NAMALWA (cell line): ENCODE data around the gene ITM2C.

Experiments
- DNase-seq: peaks from one replicate; pipeline ENCODE4 v3.0.0-alpha.2; 2015; ENCODE audit warnings: low spot score

Gene ITM2C

DNA sequence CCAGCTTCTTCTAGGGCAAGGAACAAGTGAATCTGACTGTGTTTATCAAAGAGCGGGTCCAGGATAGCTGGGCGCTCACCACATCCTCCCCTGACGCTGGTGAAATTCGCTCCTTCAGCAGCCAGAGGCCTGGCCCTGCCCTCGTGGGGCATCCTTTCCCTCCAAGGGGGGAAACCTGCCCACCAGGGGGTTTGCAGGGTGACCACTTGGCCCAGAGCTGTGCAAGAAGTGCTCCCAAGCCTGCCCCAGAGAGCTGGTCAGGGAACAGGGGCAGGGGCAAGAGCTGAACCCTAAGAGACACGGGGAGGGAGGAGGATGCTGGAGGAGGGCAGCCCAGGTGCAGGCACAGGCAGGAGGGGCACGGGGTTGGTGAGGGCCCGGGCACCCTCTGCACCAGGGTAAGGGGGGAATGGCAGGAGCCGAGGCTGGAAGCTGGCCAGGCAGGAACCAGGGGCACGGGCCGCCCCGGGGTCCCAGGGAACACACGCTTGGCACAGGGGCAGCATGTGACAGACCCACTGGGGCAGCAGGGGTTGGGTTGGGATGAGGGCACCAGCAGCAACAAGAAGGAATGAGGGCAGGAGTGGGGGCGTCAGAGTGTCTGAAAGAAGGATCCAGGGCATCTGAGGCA, 63.1 kb downstream of the ITM2C start:
- DNase-seq = no peak
